ENCODE measurements around the gene HRH2.

DNA sequence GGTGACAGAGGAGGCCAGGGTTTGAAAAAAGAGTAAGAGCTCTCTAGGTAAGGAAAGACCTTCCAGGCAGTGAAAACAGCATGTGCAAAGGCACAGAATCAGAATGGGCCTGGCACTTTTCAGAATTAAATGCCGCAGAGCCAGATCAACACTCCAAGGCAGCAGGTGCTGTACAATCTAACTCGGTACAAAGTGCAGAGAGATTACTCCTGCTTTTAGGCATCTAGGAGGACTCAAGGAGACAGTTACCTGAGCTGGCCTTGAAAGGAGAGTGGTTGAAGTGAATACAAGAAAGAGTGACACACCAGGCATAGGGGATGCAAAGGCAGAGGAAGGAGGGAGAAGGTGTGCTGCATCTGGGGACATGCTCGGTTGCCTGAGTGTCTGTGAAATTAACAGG is 21.5 kb downstream of the HRH2 start:
- TF ChIP-seq, protein P1, sequence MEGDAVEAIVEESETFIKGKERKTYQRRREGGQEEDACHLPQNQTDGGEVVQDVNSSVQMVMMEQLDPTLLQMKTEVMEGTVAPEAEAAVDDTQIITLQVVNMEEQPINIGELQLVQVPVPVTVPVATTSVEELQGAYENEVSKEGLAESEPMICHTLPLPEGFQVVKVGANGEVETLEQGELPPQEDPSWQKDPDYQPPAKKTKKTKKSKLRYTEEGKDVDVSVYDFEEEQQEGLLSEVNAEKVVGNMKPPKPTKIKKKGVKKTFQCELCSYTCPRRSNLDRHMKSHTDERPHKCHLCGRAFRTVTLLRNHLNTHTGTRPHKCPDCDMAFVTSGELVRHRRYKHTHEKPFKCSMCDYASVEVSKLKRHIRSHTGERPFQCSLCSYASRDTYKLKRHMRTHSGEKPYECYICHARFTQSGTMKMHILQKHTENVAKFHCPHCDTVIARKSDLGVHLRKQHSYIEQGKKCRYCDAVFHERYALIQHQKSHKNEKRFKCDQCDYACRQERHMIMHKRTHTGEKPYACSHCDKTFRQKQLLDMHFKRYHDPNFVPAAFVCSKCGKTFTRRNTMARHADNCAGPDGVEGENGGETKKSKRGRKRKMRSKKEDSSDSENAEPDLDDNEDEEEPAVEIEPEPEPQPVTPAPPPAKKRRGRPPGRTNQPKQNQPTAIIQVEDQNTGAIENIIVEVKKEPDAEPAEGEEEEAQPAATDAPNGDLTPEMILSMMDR (IDR thresholded peaks at IDR 0.05; ENCODE audit: low read length), result no peak
- no peak for TF ChIP-seq EZH2 (IDR thresholded peaks at IDR 0.05; ENCODE audit: borderline replicate concordance, low read length)

All from OCI-LY1 (cell line).